ENCODE measurements around the gene ARID3A. TPM values are rescaled to one million over a fixed set of nuclear protein-coding genes. Genes with fewer than 3 reads are reported as not detected.

The ARID3A gene
- total RNA-seq, 1 experiment from 2014 or later = 5.6 TPM

DNA sequence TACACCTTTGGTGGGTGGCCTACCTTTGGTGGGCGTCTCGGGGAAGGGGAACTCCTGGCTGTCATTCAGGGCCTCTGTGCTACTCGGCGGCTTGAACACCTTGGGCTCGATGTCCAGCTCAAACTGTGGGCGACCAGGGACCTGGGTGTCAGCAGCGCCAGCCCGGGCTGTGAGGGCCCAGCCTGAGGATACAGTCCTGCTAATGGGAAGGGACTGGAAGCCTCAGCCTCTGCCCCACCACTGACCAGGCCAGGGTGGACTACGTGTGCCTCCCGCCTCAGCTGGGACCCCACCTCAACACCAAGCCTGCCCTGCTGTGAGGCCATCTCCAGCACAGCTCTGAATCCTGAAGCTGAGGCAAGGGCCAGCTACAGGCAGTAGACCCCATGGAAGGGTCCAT is 87.4 kb downstream of the ARID3A start:
- Histone ChIP-seq H3K9ac (ENCODE audit: low read length) (no peak overlapping the region), H3K9me3 (ENCODE audit: low read length) (no peaks in the 10 kb centered on the region), H3K79me2 (ENCODE audit: low read length) (peaks cover 42% of the 10 kb centered on the region), H3K36me3 (ENCODE audit: low read depth, low read length) (no peaks in the 10 kb centered on the region), H2AFZ (ENCODE audit: low read length) (no peak overlapping the region), H3K4me3 (ENCODE audit: low read length) (no peak overlapping the region), H3F3A (ENCODE audit: low read length, unreplicated experiment) (no peaks in the 10 kb centered on the region), H3K4me2 (ENCODE audit: low read length) (no peak overlapping the region), H4K20me1 (ENCODE audit: low read length) (peaks cover 31% of the 10 kb centered on the region), H3K9me2 (replicated peaks; ENCODE audit: low read length) (no peaks in the 10 kb centered on the region), H3K27me3 (ENCODE audit: low read length) (no peaks in the 10 kb centered on the region), H3K27ac (ENCODE audit: low read length) (no peak overlapping the region), H3K4me1 (ENCODE audit: insufficient read depth, low read length) (peaks cover 19% of the 10 kb centered on the region)
- DNase-seq (no peak), ATAC-seq (no peak)
- intact Hi-C loops (cut with micrococcal nuclease) = no loop called here
- CTCF ChIA-PET = no interaction called here
- TF ChIP-seq EZH2 (IDR thresholded peaks at IDR 0.05; ENCODE audit: low read length, unreplicated experiment) (no peak), EZH2phosphoT487 (IDR thresholded peaks at IDR 0.05; ENCODE audit: borderline replicate concordance, low read length) (no peak)
- TF ChIP-seq, protein P1, sequence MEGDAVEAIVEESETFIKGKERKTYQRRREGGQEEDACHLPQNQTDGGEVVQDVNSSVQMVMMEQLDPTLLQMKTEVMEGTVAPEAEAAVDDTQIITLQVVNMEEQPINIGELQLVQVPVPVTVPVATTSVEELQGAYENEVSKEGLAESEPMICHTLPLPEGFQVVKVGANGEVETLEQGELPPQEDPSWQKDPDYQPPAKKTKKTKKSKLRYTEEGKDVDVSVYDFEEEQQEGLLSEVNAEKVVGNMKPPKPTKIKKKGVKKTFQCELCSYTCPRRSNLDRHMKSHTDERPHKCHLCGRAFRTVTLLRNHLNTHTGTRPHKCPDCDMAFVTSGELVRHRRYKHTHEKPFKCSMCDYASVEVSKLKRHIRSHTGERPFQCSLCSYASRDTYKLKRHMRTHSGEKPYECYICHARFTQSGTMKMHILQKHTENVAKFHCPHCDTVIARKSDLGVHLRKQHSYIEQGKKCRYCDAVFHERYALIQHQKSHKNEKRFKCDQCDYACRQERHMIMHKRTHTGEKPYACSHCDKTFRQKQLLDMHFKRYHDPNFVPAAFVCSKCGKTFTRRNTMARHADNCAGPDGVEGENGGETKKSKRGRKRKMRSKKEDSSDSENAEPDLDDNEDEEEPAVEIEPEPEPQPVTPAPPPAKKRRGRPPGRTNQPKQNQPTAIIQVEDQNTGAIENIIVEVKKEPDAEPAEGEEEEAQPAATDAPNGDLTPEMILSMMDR (conservative IDR thresholded peaks at IDR 0.05; ENCODE audit: low read depth, low read length) = no peak
- POLR2A ChIA-PET (ENCODE audit: unreplicated experiment) = no interaction called here
- BruUV-seq (replicated peaks) = no TSS peak

DNA sequence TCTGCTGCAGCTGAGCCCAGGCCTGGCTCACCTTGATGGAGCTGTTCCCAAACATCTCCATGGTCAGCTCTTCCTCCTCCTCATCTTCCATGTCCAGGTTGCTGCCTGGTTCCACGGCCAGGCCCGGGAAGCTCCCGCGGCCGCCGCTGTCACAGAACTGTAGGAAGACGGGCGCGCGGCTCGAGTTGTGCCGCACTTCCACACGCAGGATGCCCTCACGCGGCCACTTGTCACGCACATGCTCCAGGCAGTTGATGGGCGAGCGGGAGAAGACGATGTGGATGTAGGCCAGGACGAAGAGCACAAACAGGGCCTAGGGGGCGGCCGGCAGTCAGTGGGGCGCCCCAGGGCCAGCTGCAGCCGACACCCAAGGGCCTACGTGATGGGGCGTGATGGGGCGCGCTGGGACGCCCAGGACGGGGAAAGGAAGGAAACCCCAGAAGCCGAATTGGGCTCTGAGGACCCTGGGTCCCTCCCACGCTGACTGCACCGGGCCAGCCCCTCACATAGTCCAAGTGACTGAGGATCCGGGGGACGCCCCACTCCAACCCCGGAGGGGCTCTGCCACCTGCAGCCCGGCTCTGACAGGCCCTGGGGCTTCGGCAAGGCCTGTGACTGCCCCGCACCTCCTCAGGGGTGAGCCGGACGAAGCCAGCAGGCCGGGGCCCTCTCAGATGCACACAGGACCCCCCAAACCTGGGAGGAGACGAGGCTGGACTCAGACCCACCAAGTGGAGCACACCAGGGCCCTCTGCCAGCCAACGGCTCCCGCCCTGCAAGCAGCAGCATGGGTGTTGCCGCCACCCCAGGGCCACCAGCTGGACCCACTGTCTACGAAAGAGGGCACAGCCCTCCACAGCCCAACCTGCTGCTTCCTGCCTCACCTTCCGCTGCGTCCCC is 88.6 kb downstream of the ARID3A start:
- POLR2A ChIA-PET (ENCODE audit: unreplicated experiment) = no interaction called here
- Histone ChIP-seq H3K9me2 (replicated peaks; ENCODE audit: low read length) (no peaks in the 10 kb centered on the region), H2AFZ (ENCODE audit: low read length) (no peak overlapping the region)

More for the DNA sequence above, 88.6 kb downstream of the ARID3A start:
- H3K4me1 ChIP-seq (ENCODE audit: insufficient read depth, low read length) = peaks cover 22% of the 10 kb centered on the region
- BruUV-seq (replicated peaks) = no TSS peak
- CTCF ChIA-PET = no interaction called here
- H3K79me2 ChIP-seq (ENCODE audit: low read length) = peaks cover 54% of the 10 kb centered on the region
- no peak overlapping the region for H3K4me3 ChIP-seq (ENCODE audit: low read length)
- H3K9ac ChIP-seq (ENCODE audit: low read length) = no peak overlapping the region
- H3K27me3 ChIP-seq (ENCODE audit: low read length) = no peaks in the 10 kb centered on the region
- intact Hi-C loops (cut with micrococcal nuclease) = no loop called here
- H3K4me2 ChIP-seq (ENCODE audit: low read length) = no peak overlapping the region
- no peak overlapping the region for H3K27ac ChIP-seq (ENCODE audit: low read length)
- H3K9me3 ChIP-seq (ENCODE audit: low read length) = no peaks in the 10 kb centered on the region
- no peaks in the 10 kb centered on the region for H3K36me3 ChIP-seq (ENCODE audit: low read depth, low read length)
- no peak for DNase-seq
- TF ChIP-seq EZH2phosphoT487 (IDR thresholded peaks at IDR 0.05; ENCODE audit: borderline replicate concordance, low read length) = no peak
- TF ChIP-seq, protein P1 (conservative IDR thresholded peaks at IDR 0.05; ENCODE audit: low read depth, low read length) = no peak
- no peak for TF ChIP-seq EZH2 (IDR thresholded peaks at IDR 0.05; ENCODE audit: low read length, unreplicated experiment)
- peaks cover 41% of the 10 kb centered on the region for H4K20me1 ChIP-seq (ENCODE audit: low read length)
- H3F3A ChIP-seq (ENCODE audit: low read length, unreplicated experiment) = no peaks in the 10 kb centered on the region
- no peak for ATAC-seq
